A673 (cell line): ENCODE data around the gene TRAPPC6A. TPM values are rescaled to one million over a fixed set of nuclear protein-coding genes. Genes with fewer than 3 reads are reported as not detected.
"Not testable (repeated sequence)": the region's sequence is repeated elsewhere in the genome, so short reads cannot be mapped to it uniquely, and the experiment has no call there.

Experiments used
- BruUV-seq: library from RNA; stranded (reverse); fragments of 400-500 nt; replicated peaks from 2 replicates; lab custom pipeline; 2021; lab: Mats Ljungman, UMichigan
- CTCF ChIA-PET: fragments of 300-600 bp; sonication (Branson Sonifier 250); formaldehyde crosslinking; loops from one replicate; lab custom pipeline; 2022; ENCODE audit warnings: antibody characterized with exemption; lab: Charles Lee
- POLR2A ChIA-PET: fragments of 300-600 bp; sonication (Branson Sonifier 250); formaldehyde crosslinking; loops from one replicate; lab custom pipeline; 2022; ENCODE audit warnings: antibody characterized with exemption; ENCODE audit not compliant: low non-redundant PET; lab: Charles Lee
- DNase-seq: peaks from one replicate; pipeline ENCODE4 v3.0.0-alpha.2; 2015; ENCODE audit warnings: low spot score
- H3K27ac ChIP-seq: fragments of 200-600 bp; sonication (generic); 2 replicates; pipeline ENCODE4 v1.5.1; 2016; ENCODE audit warnings: mixed run types, low read depth, mild to moderate bottlenecking, mixed read lengths, antibody characterized with exemption, low read length; ENCODE audit not compliant: poor library complexity, severe bottlenecking
- H3K27me3 ChIP-seq: fragments of 200-600 bp; sonication (generic); replicated peaks from 2 replicates; pipeline ENCODE4 v1.6.1; 2017; ENCODE audit warnings: mixed run types, low read depth, mild to moderate bottlenecking, mixed read lengths, antibody characterized with exemption, low read length; ENCODE audit not compliant: insufficient read depth, poor library complexity
- H3K36me3 ChIP-seq: fragments of 200-600 bp; sonication (generic); 2 replicates; pipeline ENCODE4 v1.6.1; 2016; ENCODE audit warnings: mixed run types, mild to moderate bottlenecking, mixed read lengths, antibody characterized with exemption, low read length; ENCODE audit not compliant: insufficient read depth, poor library complexity, severe bottlenecking
- H3K4me1 ChIP-seq: fragments of 200-600 bp; sonication (generic); 2 replicates; pipeline ENCODE4 v1.6.1; 2017; ENCODE audit warnings: mixed run types, mild to moderate bottlenecking, mixed read lengths, antibody characterized with exemption, low read length; ENCODE audit not compliant: insufficient read depth, poor library complexity, severe bottlenecking
- H3K4me3 ChIP-seq: fragments of 200-600 bp; sonication (generic); 2 replicates; pipeline ENCODE4 v1.5.1; 2016; ENCODE audit warnings: low read depth, mixed run types, mild to moderate bottlenecking, mixed read lengths, low read length; ENCODE audit not compliant: poor library complexity, severe bottlenecking
- H3K9me3 ChIP-seq: fragments of 200-600 bp; sonication (generic); 2 replicates; pipeline ENCODE4 v1.6.1; 2016; ENCODE audit warnings: mixed run types, low read depth, mild to moderate bottlenecking, mixed read lengths, antibody characterized with exemption, low read length; ENCODE audit not compliant: poor library complexity, severe bottlenecking
- EZH2 ChIP-seq: fragments of 200-600 bp; sonication (generic); IDR thresholded peaks from 2 replicates; pipeline ENCODE4 v1.6.1; 2017; ENCODE audit warnings: borderline replicate concordance, low read depth, mild to moderate bottlenecking, mixed read lengths, antibody characterized with exemption, low read length; ENCODE audit not compliant: poor library complexity, severe bottlenecking
- intact Hi-C: fragments of 100-400 bp; cut with micrococcal nuclease; formaldehyde crosslinking; loops from one replicate; pipeline ENCODE4 v1.10.0; 2022; ENCODE audit not compliant: unreplicated experiment
- total RNA-seq: library from RNA; stranded (reverse); gene quantifications from 2 replicates; pipeline ENCODE4 v1.2.3, GENCODE V29; 2021
- TF ChIP-seq, protein P1 (sequence below): fragments of 300-800, 200-600 bp; sonication (generic); conservative IDR thresholded peaks from 2 replicates; pipeline ENCODE4 v1.5.1; 2017; ENCODE audit warnings: low read depth, mild to moderate bottlenecking, antibody characterized with exemption, low read length, moderate library complexity, mixed read lengths

The TRAPPC6A gene
- total RNA-seq, 1 experiment from 2014 or later: 5.8 TPM

DNA sequence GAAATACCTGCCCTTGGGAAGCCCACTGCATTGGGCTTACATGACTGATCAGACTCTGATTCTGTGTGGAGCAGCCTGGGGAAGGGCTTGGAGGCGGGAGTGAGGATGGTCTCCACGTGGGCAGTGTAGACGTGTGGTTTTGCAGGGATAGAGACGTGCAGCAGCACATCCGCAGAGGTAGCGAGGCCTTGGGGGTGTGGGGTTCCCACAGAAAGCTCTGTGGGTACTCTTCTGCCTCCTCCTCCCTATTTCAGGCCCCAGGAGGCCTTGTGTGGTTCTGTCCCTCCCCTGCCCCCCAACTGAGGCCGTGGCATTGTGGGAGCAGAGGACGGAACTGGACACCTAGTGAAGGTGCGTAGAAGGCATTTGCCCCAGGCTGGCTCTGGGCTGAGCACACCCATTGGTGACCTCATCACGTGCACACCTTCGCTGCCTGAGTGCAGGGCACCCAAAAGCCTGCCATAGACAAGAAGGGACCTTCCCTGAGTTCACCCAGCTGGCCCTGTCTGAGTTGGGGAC, 56.2 kb downstream of the TRAPPC6A start:
- H3K36me3 ChIP-seq: no peaks in the 10 kb centered on the region
- peaks cover 19% of the 10 kb centered on the region for H3K4me1 ChIP-seq
- BruUV-seq: no TSS peak
- no peaks in the 10 kb centered on the region for H3K9me3 ChIP-seq
- H3K4me3 ChIP-seq: no peak overlapping the region
- CTCF ChIA-PET: no interaction called here
- no peak overlapping the region for H3K27ac ChIP-seq
- intact Hi-C loops: no loop called here
- TF ChIP-seq, protein P1, sequence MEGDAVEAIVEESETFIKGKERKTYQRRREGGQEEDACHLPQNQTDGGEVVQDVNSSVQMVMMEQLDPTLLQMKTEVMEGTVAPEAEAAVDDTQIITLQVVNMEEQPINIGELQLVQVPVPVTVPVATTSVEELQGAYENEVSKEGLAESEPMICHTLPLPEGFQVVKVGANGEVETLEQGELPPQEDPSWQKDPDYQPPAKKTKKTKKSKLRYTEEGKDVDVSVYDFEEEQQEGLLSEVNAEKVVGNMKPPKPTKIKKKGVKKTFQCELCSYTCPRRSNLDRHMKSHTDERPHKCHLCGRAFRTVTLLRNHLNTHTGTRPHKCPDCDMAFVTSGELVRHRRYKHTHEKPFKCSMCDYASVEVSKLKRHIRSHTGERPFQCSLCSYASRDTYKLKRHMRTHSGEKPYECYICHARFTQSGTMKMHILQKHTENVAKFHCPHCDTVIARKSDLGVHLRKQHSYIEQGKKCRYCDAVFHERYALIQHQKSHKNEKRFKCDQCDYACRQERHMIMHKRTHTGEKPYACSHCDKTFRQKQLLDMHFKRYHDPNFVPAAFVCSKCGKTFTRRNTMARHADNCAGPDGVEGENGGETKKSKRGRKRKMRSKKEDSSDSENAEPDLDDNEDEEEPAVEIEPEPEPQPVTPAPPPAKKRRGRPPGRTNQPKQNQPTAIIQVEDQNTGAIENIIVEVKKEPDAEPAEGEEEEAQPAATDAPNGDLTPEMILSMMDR: no peak
- TF ChIP-seq EZH2: no peak
- H3K27me3 ChIP-seq: no peaks in the 10 kb centered on the region
- POLR2A ChIA-PET: no interaction called here
- no peak for DNase-seq

GRCh38 chr19:45119582-45119981, 58.5 kb downstream of the TRAPPC6A start:
- ChIA-PET POLR2A (no interaction called here), CTCF (interaction anchor here (0.7 kb wide), 1 partner anchor 350 kb away, joined by 5 read pairs; no protein-coding TSS in a partner anchor)
- no peak overlapping the region for H3K4me3 ChIP-seq
- no TSS peak for BruUV-seq
- H3K36me3 ChIP-seq: no peaks in the 10 kb centered on the region
- no peak overlapping the region for H3K27ac ChIP-seq
- H3K9me3 ChIP-seq: no peaks in the 10 kb centered on the region
- no peaks in the 10 kb centered on the region for H3K27me3 ChIP-seq
- H3K4me1 ChIP-seq: peaks cover 19% of the 10 kb centered on the region
- intact Hi-C loops: no loop called here
- DNase-seq: no peak
- TF ChIP-seq, protein P1: no peak
- no peak for TF ChIP-seq EZH2

DNA sequence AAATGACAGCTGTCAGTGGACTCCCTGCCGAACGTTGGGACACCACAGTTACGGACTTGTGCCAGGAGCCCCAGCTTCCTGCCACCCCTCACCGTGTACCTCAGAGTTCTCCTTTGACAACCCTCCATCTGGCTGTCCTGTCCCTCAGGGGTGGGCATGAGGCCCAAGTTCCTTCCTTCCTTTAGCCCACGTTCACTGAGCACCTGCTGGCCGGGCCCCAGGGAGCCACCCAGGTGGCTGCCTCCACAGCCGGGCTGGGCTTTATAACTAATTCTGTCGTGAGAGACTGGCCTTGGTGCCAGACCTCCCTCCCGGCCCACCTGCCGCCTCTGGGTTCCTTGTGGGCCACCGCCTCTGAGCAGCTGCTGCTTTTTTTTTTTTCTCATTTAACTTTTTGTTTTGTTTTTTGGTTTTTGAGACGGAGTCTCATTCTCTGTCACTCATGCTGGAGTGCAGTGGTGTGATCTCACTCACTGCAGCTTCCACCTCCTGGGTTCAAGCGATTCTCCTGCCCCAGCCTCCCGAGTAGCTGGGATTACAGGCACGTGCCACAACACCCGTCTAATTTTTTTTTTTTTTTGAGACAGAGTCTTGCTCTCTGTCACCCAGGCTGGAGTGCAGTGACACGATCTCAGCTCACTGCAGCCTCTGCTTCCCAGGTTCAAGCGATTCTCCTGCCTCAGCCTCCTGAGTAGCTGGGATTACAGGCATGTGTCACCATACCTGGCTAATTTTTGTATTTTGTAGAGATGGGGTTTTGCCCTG, 59.3 kb downstream of the TRAPPC6A start:
- DNase-seq, intact Hi-C loops, POLR2A ChIA-PET, H3K27me3 ChIP-seq, H3K27ac ChIP-seq, BruUV-seq, H3K9me3 ChIP-seq, H3K36me3 ChIP-seq, H3K4me3 ChIP-seq: not testable (repeated sequence)
- peaks cover 15% of the 10 kb centered on the region for H3K4me1 ChIP-seq
- CTCF ChIA-PET: interaction anchor here (0.6 to 0.7 kb wide), 2 partner anchors 208 to 351 kb away, joined by 3 to 5 read pairs; no protein-coding TSS in a partner anchor
